Measurements from ENCODE around the gene USF2. TPM values are rescaled to one million over a fixed set of nuclear protein-coding genes. Genes with fewer than 3 reads are reported as not detected.
"Not testable (repeated sequence)": the region's sequence is repeated elsewhere in the genome, so short reads cannot be mapped to it uniquely, and the experiment has no call there.

USF2 gene
- total and polyA plus RNA-seq, 7 donors = 72.8 to 120 (median 98.3) TPM

DNA sequence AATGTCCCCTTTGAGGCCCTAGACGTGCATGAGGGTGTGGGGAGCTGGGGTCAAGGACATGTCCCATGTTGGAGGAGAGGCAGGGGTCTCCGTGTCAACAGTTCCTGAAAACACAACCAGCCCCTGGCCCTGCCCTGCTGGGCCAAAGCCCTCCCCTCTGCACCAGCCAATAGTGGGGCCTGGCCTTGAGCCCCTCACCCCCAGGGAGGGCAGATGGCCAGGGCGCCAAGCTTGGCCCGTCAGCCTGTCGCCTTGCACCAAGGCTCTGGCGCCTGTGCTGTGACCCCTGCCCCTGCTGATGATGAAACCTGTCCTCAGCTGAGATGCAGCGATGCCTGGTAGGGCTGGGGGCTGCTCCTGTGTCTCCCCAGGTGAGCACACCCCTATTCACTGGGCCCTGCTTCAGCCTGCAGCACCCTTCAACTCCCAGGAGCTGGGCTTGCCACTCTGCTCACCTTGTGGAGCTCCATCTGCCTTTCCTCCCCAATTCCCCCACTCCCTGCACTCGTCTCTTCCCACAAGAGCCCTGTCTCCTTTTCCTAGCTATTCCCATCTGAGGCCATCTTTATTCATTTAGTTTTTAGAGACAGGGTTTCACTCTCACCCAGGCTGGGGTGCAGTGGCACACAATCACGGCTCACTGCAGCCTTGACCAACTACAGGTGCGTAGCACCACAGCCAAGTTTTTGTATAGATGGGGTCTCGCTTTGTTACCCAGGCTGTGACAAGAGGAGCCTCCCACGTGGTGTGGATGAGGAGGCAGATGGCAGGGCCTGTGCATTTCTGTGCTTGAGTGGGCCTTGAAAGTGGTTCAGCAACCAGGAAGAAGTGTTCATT, 11.4 kb downstream of the USF2 start:
- DNase-seq = no peak
- Histone ChIP-seq H3K9me3 (no peaks in the 10 kb centered on the region), H3K36me3 (peaks cover 16 to 44% (median 27%) of the 10 kb centered on the region in 4 donors), H3K27ac (no peak overlapping the region), H3K4me3 (no peak overlapping the region), H3K4me1 (no peaks in the 10 kb centered on the region), H3K27me3 (peaks cover 0 to 37% (median 10%) of the 10 kb centered on the region in 3 donors)
- intact Hi-C loops (cut with DNase I) = no loop called here
- WGBS, 2 donors = 58 to 66% methylated on average over 12 of the region's 12 CpGs
- TF ChIP-seq EP300 (IDR thresholded peaks at IDR 0.05) (no peak), POLR2AphosphoS5 (IDR thresholded peaks at IDR 0.05) (no peak), POLR2A (IDR thresholded peaks at IDR 0.05) (no peak)
- TF ChIP-seq, protein P1, sequence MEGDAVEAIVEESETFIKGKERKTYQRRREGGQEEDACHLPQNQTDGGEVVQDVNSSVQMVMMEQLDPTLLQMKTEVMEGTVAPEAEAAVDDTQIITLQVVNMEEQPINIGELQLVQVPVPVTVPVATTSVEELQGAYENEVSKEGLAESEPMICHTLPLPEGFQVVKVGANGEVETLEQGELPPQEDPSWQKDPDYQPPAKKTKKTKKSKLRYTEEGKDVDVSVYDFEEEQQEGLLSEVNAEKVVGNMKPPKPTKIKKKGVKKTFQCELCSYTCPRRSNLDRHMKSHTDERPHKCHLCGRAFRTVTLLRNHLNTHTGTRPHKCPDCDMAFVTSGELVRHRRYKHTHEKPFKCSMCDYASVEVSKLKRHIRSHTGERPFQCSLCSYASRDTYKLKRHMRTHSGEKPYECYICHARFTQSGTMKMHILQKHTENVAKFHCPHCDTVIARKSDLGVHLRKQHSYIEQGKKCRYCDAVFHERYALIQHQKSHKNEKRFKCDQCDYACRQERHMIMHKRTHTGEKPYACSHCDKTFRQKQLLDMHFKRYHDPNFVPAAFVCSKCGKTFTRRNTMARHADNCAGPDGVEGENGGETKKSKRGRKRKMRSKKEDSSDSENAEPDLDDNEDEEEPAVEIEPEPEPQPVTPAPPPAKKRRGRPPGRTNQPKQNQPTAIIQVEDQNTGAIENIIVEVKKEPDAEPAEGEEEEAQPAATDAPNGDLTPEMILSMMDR (IDR thresholded peaks at IDR 0.05) = no peak

DNA sequence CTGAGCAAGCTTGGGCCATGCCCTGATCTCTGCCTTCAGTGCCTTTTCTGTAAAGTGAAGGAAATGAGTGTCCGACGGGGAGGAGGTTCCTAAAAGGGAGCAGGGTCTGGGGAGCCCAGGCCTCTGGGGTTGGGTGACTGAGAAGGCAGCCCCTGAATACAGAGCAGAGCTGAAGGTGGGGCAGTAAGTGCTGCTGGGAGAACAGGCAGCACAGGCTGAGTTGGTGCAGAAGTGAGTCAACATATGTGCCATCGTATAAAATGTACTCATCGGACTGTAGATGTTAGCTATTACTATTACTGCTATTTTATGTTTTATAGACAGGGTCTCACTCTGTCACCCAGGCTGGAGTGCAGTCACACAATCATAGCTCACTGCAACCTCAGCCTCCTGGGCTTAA, 12.5 kb downstream of the USF2 start:
- TF ChIP-seq POLR2A (IDR thresholded peaks at IDR 0.05) (no peak), EP300 (IDR thresholded peaks at IDR 0.05) (no peak)
- TF ChIP-seq, protein P1 (IDR thresholded peaks at IDR 0.05) = no peak
- no peaks in the 10 kb centered on the region for H3K4me1 ChIP-seq
- no peak for DNase-seq
- no peak overlapping the region for H3K4me3 ChIP-seq
- H3K9me3 ChIP-seq = no peaks in the 10 kb centered on the region
- WGBS, 2 donors = 34 to 64% methylated on average over 4 of the region's 4 CpGs
- peaks cover 0 to 45% (median 10%) of the 10 kb centered on the region in 3 donors for H3K27me3 ChIP-seq
- intact Hi-C loops (cut with DNase I) = no loop called here
- no peak overlapping the region for H3K27ac ChIP-seq
- peaks cover 16 to 34% (median 23%) of the 10 kb centered on the region in 4 donors for H3K36me3 ChIP-seq

DNA sequence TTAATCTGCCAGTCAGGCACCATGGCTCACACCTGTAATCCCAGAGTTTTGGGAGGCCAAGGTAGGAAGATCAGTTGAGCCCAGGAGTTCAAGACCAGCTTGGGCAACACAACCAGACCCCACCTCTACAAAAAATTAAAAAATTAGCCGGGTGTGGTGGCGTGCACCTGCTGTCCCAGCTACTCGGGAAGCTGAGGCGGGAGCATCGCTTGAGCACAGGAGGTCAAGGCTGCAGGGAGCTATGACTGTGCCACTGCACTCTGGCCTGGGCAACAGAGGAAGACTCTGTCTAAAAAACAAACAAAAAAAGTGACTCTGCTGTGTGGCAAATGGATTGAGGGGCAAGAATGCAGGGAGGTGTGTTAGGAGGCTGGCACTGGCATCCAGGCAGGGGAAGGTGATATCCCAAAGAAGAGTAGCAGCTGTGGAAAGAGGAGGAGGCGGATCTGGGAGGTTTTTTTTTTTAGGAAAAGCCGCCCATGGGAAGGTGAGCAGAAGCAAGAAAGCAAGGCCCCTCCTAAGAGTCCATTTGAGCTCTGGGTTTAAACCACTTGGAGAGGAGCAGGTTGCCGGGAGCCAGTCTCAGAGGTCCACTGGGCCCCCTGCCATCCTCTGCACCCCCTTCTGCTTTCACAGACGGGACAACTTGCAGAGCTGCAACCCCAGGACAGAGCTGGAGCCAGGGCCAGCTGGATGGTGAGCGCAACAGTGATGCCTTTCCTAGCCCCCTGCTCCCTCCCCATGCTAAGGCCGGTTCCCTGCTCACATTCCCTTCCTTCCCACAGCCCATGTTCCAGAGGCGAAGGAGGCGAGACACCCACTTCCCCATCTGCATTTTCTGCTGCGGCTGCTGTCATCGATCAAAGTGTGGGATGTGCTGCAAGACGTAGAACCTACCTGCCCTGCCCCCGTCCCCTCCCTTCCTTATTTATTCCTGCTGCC, 15.7 kb downstream of the USF2 start:
- Histone ChIP-seq H3K27me3 (peaks cover 0 to 55% (median 10%) of the 10 kb centered on the region in 3 donors), H3K4me3 (no peak overlapping the region), H3K4me1 (no peaks in the 10 kb centered on the region), H3K36me3 (peaks cover under 1 to 5% (median 1%) of the 10 kb centered on the region in 4 donors), H3K27ac (no peak overlapping the region), H3K9me3 (no peaks in the 10 kb centered on the region)
- intact Hi-C loops (cut with DNase I) = no loop called here
- no peak for DNase-seq
- TF ChIP-seq, protein P1 (IDR thresholded peaks at IDR 0.05) = no peak
- 83 to 85% methylated on average over 17 of the region's 17 CpGs for WGBS, 2 donors

DNA sequence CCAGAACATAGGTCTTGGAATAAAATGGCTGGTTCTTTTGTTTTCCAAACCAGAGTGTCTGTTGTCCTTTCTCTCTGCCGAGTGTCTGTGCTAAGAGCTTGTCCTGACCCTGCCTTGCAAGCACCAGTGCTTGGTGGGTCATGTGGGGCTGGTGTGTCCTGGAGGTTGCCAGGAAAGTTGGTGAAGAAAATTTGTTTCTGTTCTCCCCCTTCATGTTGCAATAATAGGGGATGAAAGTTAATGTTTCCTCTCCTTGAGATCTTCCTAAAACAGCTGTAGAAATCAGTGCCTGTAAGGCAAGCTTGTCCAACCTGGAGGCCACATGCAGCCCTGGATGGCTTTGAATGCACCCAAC, 16.3 kb downstream of the USF2 start:
- Histone ChIP-seq H3K9me3 (no peaks in the 10 kb centered on the region), H3K36me3 (no peaks in the 10 kb centered on the region), H3K27ac (no peak overlapping the region), H3K27me3 (peaks cover 0 to 55% (median 10%) of the 10 kb centered on the region in 3 donors), H3K4me1 (no peaks in the 10 kb centered on the region), H3K4me3 (no peak overlapping the region)
- no peak for TF ChIP-seq POLR2A (IDR thresholded peaks at IDR 0.05)
- no peak for TF ChIP-seq EP300 (IDR thresholded peaks at IDR 0.05)
- TF ChIP-seq POLR2AphosphoS5 (IDR thresholded peaks at IDR 0.05) = no peak
- TF ChIP-seq, protein P1 (IDR thresholded peaks at IDR 0.05) = no peak
- DNase-seq = no peak
- WGBS, 2 donors = 43 to 65% methylated on average over 1 of the region's 1 CpG
- intact Hi-C loops (cut with DNase I) = no loop called here

DNA sequence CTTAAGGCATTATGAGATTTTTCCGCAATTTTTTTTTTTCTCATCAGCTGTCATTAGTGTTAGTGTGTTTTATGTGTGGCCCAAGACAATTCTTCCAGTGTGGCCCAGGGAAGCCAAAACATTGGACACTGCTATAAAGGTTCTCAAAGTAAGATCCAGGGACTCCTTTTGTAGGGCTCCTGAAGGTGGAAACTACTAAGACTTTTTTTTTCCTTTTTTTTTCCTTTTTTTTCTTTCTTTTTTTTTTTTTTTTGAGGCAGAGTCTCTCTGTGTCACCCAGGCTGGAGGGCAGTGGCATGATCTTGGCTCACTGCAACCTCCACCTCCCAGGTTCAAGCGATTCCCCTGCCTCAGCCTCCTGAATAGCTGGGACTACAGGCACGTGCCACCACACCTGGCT, 16.7 kb downstream of the USF2 start:
- H3K27me3 ChIP-seq = peaks cover 0 to 58% (median 10%) of the 10 kb centered on the region in 3 donors
- H3K4me3 ChIP-seq; intact Hi-C loops (cut with DNase I); DNase-seq; H3K9me3 ChIP-seq; H3K27ac ChIP-seq; H3K4me1 ChIP-seq; H3K36me3 ChIP-seq: not testable (repeated sequence)
- WGBS, 2 donors = 79 to 90% methylated on average over 3 of the region's 3 CpGs

DNA sequence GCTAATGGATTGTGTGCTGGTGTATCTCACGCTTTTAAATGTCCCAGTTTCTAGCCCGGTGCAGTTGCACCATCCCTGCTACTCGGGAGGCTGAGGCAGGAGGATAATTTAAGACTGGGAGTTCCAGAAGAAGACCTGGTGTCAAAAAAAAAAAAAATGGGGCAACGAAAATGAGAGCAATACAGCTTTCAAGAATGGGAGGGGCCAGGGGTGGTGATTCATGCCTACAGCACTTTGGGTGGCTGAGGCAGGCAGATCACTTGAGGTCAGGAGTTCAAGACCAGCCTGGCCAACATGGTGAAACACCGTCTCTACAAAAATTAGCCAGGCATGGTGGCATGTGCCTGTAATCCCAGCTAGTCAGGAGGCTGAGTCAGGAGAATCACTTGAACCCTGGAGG, 17.3 kb downstream of the USF2 start:
- H3K27me3 ChIP-seq = peaks cover 0 to 65% (median 10%) of the 10 kb centered on the region in 3 donors
- DNase-seq; H3K27ac ChIP-seq; H3K36me3 ChIP-seq; H3K4me1 ChIP-seq; H3K9me3 ChIP-seq; intact Hi-C loops (cut with DNase I); H3K4me3 ChIP-seq: not testable (repeated sequence)
- WGBS, 2 donors = 73 to 81% methylated on average over 5 of the region's 5 CpGs
